PFSK-1 (cell line): ENCODE measurements around the gene CPHXL.

Experiments
- POLR2AphosphoS5 ChIP-seq: IDR thresholded peaks from 2 replicates; pipeline ENCODE4 v1.6.1; 2012; ENCODE audit warnings: low read depth, mild to moderate bottlenecking, control low read depth, low read length, moderate library complexity
- TAF1 ChIP-seq: IDR thresholded peaks from 2 replicates; pipeline ENCODE4 v1.6.1; 2012; ENCODE audit warnings: low read length, control low read depth, borderline replicate concordance; ENCODE audit not compliant: insufficient read depth
- TF ChIP-seq, protein P1 (sequence below), 2 experiments: IDR thresholded peaks; 2 replicates each; pipeline versions ENCODE4 v1.6.1 to v1.8.0; 2011 to 2012; ENCODE audit warnings: low read depth in 2 of 2, low read length in 2 of 2, control low read depth in 1 of 2, inconsistent platforms in 1 of 2, mild to moderate bottlenecking in 1 of 2, moderate library complexity in 1 of 2; ENCODE audit not compliant: insufficient read depth in 1 of 2

DNA sequence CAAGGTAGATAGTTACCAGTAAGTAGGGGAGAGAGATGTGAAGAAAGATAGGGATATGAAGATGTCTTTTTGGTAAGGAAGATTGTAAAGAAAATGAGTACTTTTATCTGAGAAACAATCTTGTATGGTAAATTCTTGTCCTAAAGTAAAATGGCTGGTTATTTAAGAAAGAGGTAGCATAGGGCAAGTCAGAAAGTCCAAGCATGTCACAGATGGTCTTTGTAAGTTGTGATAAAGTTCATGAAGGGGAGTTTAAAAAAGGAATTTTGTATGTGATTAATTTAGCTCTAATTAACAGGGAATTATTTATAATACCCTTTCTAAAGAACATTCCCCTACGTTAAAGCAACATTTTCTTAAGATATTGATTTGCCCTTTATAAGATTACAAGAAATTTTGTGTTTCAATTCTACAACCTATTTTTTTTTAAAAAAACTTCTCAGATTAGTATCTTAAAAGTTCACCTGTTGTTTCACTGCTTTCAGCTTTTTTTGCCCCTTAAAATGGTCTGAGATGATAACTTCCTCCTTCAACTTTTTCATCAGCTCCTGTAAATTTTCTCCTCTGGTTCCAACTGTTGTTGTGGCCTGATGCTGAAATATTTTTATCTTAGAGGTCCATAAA is 16.2 kb upstream of the CPHXL start:
- TF ChIP-seq POLR2AphosphoS5: no peak
- TF ChIP-seq, protein P1, sequence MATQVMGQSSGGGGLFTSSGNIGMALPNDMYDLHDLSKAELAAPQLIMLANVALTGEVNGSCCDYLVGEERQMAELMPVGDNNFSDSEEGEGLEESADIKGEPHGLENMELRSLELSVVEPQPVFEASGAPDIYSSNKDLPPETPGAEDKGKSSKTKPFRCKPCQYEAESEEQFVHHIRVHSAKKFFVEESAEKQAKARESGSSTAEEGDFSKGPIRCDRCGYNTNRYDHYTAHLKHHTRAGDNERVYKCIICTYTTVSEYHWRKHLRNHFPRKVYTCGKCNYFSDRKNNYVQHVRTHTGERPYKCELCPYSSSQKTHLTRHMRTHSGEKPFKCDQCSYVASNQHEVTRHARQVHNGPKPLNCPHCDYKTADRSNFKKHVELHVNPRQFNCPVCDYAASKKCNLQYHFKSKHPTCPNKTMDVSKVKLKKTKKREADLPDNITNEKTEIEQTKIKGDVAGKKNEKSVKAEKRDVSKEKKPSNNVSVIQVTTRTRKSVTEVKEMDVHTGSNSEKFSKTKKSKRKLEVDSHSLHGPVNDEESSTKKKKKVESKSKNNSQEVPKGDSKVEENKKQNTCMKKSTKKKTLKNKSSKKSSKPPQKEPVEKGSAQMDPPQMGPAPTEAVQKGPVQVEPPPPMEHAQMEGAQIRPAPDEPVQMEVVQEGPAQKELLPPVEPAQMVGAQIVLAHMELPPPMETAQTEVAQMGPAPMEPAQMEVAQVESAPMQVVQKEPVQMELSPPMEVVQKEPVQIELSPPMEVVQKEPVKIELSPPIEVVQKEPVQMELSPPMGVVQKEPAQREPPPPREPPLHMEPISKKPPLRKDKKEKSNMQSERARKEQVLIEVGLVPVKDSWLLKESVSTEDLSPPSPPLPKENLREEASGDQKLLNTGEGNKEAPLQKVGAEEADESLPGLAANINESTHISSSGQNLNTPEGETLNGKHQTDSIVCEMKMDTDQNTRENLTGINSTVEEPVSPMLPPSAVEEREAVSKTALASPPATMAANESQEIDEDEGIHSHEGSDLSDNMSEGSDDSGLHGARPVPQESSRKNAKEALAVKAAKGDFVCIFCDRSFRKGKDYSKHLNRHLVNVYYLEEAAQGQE (IDR thresholded peaks at IDR 0.05; ENCODE audit: insufficient read depth in 1 of 2, low read depth in 2 of 2, low read length in 2 of 2): no peak
- TF ChIP-seq TAF1: no peak
